ENCODE results near the gene PCBP3.

The PCBP3 gene

DNA sequence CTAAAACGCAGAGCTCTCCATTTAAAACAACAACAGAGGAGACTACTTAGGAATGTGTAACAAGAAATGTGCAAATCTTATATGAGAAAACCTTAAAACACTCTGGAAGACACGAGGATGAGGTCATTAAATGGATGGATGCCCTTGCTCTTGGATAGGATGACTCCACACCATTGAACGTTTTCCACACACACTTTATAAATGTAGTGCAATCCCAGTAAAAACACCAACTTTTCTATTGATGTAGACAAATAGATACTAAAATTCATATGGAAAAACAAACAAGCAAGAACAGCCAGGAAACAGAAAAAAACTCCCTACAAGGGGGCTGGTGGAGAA is 319.7 kb downstream of the PCBP3 start:
- Histone ChIP-seq H3K9me3 (ENCODE audit: severe bottlenecking) (peaks cover 32% of the 10 kb centered on the region), H3K4me3 (ENCODE audit: low read depth, low read length) (no peak overlapping the region), H3K27me3 (ENCODE audit: insufficient read depth, low read depth, severe bottlenecking) (no peaks in the 10 kb centered on the region), H3K27ac (no peak overlapping the region), H3K36me3 (no peaks in the 10 kb centered on the region; the same call in 1 of the 2 replicates)
- TF ChIP-seq, protein P1, sequence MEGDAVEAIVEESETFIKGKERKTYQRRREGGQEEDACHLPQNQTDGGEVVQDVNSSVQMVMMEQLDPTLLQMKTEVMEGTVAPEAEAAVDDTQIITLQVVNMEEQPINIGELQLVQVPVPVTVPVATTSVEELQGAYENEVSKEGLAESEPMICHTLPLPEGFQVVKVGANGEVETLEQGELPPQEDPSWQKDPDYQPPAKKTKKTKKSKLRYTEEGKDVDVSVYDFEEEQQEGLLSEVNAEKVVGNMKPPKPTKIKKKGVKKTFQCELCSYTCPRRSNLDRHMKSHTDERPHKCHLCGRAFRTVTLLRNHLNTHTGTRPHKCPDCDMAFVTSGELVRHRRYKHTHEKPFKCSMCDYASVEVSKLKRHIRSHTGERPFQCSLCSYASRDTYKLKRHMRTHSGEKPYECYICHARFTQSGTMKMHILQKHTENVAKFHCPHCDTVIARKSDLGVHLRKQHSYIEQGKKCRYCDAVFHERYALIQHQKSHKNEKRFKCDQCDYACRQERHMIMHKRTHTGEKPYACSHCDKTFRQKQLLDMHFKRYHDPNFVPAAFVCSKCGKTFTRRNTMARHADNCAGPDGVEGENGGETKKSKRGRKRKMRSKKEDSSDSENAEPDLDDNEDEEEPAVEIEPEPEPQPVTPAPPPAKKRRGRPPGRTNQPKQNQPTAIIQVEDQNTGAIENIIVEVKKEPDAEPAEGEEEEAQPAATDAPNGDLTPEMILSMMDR (IDR thresholded peaks at IDR 0.05; ENCODE audit: low read depth, low read length) = no peak
- DNase-seq = no peak

DNA sequence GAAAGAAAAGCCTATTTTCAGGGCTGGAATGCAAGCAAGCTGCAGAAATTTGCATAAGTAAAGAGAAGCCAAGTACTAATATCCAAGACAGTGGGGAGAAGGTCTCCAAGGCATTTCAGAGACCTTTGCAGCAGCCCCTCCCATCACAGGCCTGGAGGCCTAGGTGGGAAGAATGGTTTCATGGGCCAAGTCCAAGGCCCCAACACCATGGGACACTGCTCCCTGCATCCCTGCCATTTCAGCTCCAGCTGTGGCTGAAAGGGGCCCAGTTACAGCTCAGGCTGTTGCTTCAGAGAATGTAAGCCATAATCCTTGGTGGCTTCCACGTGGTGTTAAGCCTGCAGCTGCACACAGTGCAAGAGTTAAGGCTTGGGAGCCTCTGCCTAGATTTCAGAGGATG is 321.1 kb downstream of the PCBP3 start:
- Histone ChIP-seq H3K27ac (no peak overlapping the region), H3K27me3 (ENCODE audit: insufficient read depth, low read depth, severe bottlenecking) (no peaks in the 10 kb centered on the region), H3K4me3 (ENCODE audit: low read depth, low read length) (no peak overlapping the region), H3K9me3 (ENCODE audit: severe bottlenecking) (peaks cover 32% of the 10 kb centered on the region), H3K36me3 (no peaks in the 10 kb centered on the region; the same call in 1 of the 2 replicates)
- TF ChIP-seq, protein P1 (IDR thresholded peaks at IDR 0.05; ENCODE audit: low read depth, low read length) = no peak
- DNase-seq = no peak

DNA sequence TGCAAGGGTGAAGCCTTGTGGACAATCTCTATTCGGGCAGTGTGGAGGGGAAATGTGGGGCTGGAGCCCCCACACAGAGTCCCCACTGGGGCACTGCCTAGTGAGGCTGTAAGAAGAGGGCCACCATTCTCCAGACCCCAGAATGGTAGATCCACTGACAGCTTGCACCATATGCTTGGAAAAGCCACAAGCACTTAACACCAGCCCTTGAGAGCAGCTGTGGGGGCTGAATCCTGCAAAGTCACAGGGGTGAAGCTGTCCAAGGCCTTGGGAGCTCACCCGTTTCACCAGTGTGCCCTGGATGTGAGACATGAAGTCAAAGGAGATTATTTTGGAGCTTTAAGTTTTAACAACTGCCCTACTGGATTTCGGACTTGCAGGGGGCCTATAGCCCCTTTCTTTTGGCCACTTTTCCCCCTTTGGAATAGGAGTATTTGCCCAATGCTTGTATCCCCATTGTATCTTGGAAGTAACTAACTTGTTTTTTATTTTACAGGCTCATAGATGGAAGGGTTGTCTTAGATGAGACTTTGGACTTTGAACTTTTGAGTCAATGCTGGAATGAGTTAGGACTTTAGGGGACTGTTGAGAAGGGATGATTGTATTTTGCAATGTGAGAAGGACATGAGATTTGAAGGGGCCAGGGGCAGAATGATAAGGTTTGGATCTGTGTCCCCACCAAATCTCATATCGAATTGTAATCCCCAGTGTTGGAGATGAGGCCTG is 321.7 kb downstream of the PCBP3 start:
- peaks cover 32% of the 10 kb centered on the region for H3K9me3 ChIP-seq (ENCODE audit: severe bottlenecking)
- no peaks in the 10 kb centered on the region for H3K27me3 ChIP-seq (ENCODE audit: insufficient read depth, low read depth, severe bottlenecking)
- no peaks in the 10 kb centered on the region; the same call in 1 of the 2 replicates for H3K36me3 ChIP-seq
- H3K27ac ChIP-seq = no peak overlapping the region
- DNase-seq = no peak
- no peak overlapping the region for H3K4me3 ChIP-seq (ENCODE audit: low read depth, low read length)
- TF ChIP-seq, protein P1 (IDR thresholded peaks at IDR 0.05; ENCODE audit: low read depth, low read length) = no peak

DNA sequence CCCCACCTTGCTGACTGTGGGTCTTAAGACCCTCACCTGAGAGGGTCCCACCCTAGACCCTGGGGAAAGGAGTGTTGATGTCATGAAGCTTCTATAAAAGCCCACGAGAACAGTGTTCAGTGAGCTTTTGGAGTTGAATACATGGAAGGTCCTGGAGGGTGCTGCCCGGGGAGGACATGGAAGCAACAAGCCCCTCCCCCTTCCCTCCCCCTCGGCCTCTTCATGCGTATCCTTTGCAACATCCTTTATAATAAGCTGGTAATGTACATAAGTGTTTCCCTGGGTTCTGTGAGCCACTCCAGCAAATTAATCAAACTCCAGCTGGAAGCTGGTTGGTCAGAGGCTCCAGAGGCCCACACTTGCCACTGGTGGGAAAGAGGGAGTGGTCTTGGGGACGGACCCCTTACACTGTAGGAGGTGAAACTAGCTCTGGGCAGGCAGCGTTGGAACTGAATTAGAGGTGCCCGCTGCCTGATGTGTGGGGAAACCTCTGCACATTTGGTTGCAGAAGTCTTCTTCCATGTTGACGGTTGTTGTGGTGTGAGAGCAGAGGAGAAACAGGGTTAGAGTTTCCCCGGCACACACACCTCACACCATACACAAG is 323.4 kb downstream of the PCBP3 start:
- H3K4me3 ChIP-seq (ENCODE audit: low read depth, low read length) = no peak overlapping the region
- no peaks in the 10 kb centered on the region for H3K36me3 ChIP-seq
- no peaks in the 10 kb centered on the region for H3K27me3 ChIP-seq (ENCODE audit: insufficient read depth, low read depth, severe bottlenecking)
- TF ChIP-seq, protein P1 (IDR thresholded peaks at IDR 0.05; ENCODE audit: low read depth, low read length) = no peak
- H3K27ac ChIP-seq = no peak overlapping the region
- peaks cover 16% of the 10 kb centered on the region for H3K9me3 ChIP-seq (ENCODE audit: severe bottlenecking)
- DNase-seq = no peak

DNA sequence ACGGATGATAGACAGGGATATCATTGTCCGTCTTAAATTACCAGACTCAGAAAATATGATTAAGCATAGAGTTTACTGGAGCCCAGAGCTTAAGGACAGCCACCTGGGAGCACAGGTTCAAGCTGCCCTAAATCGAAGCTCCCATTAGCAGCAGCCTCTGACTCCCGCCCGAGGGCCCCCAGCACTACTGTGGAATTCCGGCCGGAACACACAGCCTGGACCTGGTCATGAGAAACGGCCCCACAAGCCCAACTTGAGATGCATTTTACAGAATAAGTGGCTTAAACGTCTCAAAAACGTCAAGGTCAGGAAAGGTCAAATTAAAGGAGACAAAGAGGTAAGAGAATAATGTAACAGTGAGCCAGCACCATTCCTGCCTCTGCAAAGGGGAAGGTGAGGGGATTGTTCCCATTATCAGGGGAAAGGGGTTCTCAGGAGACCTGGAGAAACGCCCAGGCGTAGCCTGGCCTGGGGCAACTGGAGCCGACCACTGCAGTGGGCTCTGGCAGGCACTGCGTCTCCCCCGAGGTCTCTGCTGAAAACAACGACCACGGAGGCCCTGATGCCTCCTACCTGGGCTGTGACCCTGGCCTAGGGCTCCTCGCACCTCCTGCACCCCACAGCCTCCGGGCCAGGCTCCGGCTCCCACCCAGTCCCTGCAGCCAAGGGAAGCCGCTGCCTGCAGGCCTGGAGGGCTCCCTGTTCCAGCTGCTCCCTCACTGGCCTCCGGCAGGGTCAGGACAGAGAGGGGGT is 326.6 kb downstream of the PCBP3 start:
- Histone ChIP-seq H3K27me3 (ENCODE audit: insufficient read depth, low read depth, severe bottlenecking) (no peaks in the 10 kb centered on the region), H3K36me3 (no peaks in the 10 kb centered on the region), H3K4me3 (ENCODE audit: low read depth, low read length) (no peak overlapping the region), H3K9me3 (ENCODE audit: severe bottlenecking) (no peaks in the 10 kb centered on the region), H3K27ac (peak overlapping the region; percentile 36; the same call in 1 of the 2 replicates)
- TF ChIP-seq, protein P1 (IDR thresholded peaks at IDR 0.05; ENCODE audit: low read depth, low read length) = no peak
- DNase-seq = no peak

Data from WERI-Rb-1 (cell line).